Body of pancreas (tissue), 4 donors: ENCODE results near the gene RPS25. TPM values are rescaled to one million over a fixed set of nuclear protein-coding genes. Genes with fewer than 3 reads are reported as not detected.
A peak's percentile ranks its signal among the peaks of the same experiment; 100 is the strongest.
"Not testable (repeated sequence)": the region's sequence is repeated elsewhere in the genome, so short reads cannot be mapped to it uniquely, and the experiment has no call there.

Experiments used
- ATAC-seq: fragments of 150-250 bp; one replicate; pipeline ENCODE4 v1.9.1; 2016
- DNase-seq, 4 donors: peaks; one replicate each; pipeline ENCODE4 v3.0.0-alpha.2; 2019
- H3K27ac ChIP-seq, 4 donors: fragments of 200-600 bp; sonication (generic); 1 replicate in 3 of 4; 2 replicates in 1 of 4; pipeline versions ENCODE4 v1.5.1 to v1.6.1; 2016 to 2019; ENCODE audit warnings: mild to moderate bottlenecking in 1 of 4, mixed read lengths in 1 of 4, moderate library complexity in 1 of 4
- H3K27me3 ChIP-seq, 2 donors: fragments of 200-600 bp; sonication (generic); one replicate each; pipeline ENCODE4 v1.6.0; 2016; ENCODE audit warnings: mild to moderate bottlenecking in 1 of 2
- H3K36me3 ChIP-seq, 2 donors: fragments of 200-600 bp; sonication (generic); replicated peaks in 1 of 2; 2 replicates each; pipeline ENCODE4 v1.5.1; 2016; ENCODE audit warnings: low read depth in 2 of 2; ENCODE audit not compliant: insufficient read depth in 1 of 2
- H3K4me1 ChIP-seq: fragments of 200-600 bp; sonication (generic); one replicate; pipeline ENCODE4 v1.6.0; 2016
- H3K4me3 ChIP-seq, 2 donors: fragments of 200-600 bp; sonication (generic); 1 replicate in 1 of 2; 2 replicates in 1 of 2; pipeline ENCODE4 v1.5.1; 2016 to 2019
- H3K9me3 ChIP-seq, 3 donors: fragments of 200-600 bp; sonication (generic); 1 replicate in 2 of 3; 2 replicates in 1 of 3; pipeline ENCODE4 v1.5.1; 2016
- CTCF ChIP-seq, 7 experiments: fragments of 450-650 bp in 4 of 7; fragments of 200-600 bp in 3 of 7; sonication (generic) in 3 of 7; IDR thresholded peaks; one replicate each; pipeline ENCODE4 v1.5.1; 2016 to 2019; ENCODE audit warnings: antibody characterized with exemption in 7 of 7
- POLR2A ChIP-seq, 3 donors: fragments of 450-650 bp; IDR thresholded peaks; one replicate each; pipeline ENCODE4 v1.6.1; 2016; ENCODE audit warnings: antibody characterized with exemption in 3 of 3, mild to moderate bottlenecking in 2 of 3
- WGBS, 2 donors: methylation state at CpG; one replicate each; pipeline ENCODE4 v1.1.5; 2017; 5-methylcytosine and 5-hydroxymethylcytosine counted together
- intact Hi-C: fragments of 100-400 bp; cut with DNase I; formaldehyde crosslinking; loops from one replicate; pipeline ENCODE4 v1.15.1; 2023
- total RNA-seq, 2 donors: library from RNA; depleted of rRNA; stranded (reverse); fragments of >200 nt; gene quantifications; one replicate each; pipeline ENCODE4 v1.1.0, GENCODE V29; 2016

Gene RPS25
- total RNA-seq, 2 donors from 2014 or later, result 824 to 1,261 TPM

DNA sequence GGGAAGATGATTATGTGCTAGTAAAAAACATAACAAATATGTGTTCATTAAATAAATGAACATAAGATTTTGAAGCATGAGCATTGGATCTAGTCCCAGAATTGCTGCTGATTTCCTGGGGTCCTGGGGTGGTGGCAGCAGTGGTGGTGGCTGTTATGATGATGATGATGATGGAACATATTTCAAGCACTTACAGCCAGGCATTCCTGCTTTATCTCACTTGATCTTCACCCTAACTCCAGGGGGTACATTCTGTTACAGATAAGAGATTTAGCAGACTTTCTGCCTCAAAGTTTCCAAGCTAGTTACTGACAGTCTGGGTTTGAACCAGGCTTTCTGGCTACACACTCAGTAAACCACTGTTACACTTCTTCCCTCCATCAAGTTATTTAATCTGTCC lies 5.6 kb upstream of the RPS25 start:
- peak in 1 of 3 donors; percentile 31 for TF ChIP-seq POLR2A (IDR thresholded peaks at IDR 0.05)
- TF ChIP-seq CTCF (IDR thresholded peaks at IDR 0.05), result no peak
- ATAC-seq, result peak; percentile 25
- peak overlapping the region in 3 of 4 donors; percentile 52 to 95 (median 88) for H3K27ac ChIP-seq
- H3K9me3 ChIP-seq, result no peaks in the 10 kb centered on the region
- H3K36me3 ChIP-seq, result peaks cover 0 to 2% of the 10 kb centered on the region in 2 donors
- no peaks in the 10 kb centered on the region for H3K27me3 ChIP-seq
- no peak for DNase-seq
- no peak overlapping the region for H3K4me3 ChIP-seq
- peaks cover 90% of the 10 kb centered on the region for H3K4me1 ChIP-seq
- intact Hi-C loops, result no loop called here

- TF ChIP-seq CTCF (IDR thresholded peaks at IDR 0.05), result no peak
- TF ChIP-seq POLR2A (IDR thresholded peaks at IDR 0.05), result no peak
- peaks cover 0 to 2% of the 10 kb centered on the region in 2 donors for H3K36me3 ChIP-seq
- ATAC-seq (no peak), DNase-seq (no peak)
- H3K4me1 ChIP-seq, result peaks cover 78% of the 10 kb centered on the region
- peak overlapping the region; percentile 36 to 91 (median 74) for H3K27ac ChIP-seq
- H3K9me3 ChIP-seq, result no peaks in the 10 kb centered on the region
- intact Hi-C loops, result no loop called here
- WGBS, 2 donors, result 67 to 70% methylated on average over 5 of the region's 5 CpGs
- no peak overlapping the region for H3K4me3 ChIP-seq
- no peaks in the 10 kb centered on the region for H3K27me3 ChIP-seq
These were observed 3.5 kb upstream of the RPS25 start for GRCh38 chr11:119021631-119022030.

GRCh38 chr11:119019996-119020395 lies 1.9 kb upstream of the RPS25 start:
- H3K36me3 ChIP-seq, result peaks cover 0 to 3% of the 10 kb centered on the region in 2 donors
- ATAC-seq (no peak), DNase-seq (no peak)
- H3K4me3 ChIP-seq, result no peak overlapping the region
- intact Hi-C loops, result no loop called here
- TF ChIP-seq POLR2A (IDR thresholded peaks at IDR 0.05), result no peak
- no peak for TF ChIP-seq CTCF (IDR thresholded peaks at IDR 0.05)
- peaks cover 76% of the 10 kb centered on the region for H3K4me1 ChIP-seq
- H3K27ac ChIP-seq, result peak overlapping the region in 3 of 4 donors; percentile 83 to 96 (median 91)
- H3K27me3 ChIP-seq, result no peaks in the 10 kb centered on the region
- 12 to 17% methylated on average over 2 of the region's 2 CpGs for WGBS, 2 donors
- H3K9me3 ChIP-seq, result no peaks in the 10 kb centered on the region

GRCh38 chr11:119017377-119017776 lies 766 bp downstream of the RPS25 start:
- DNase-seq, H3K9me3 ChIP-seq, H3K36me3 ChIP-seq, ATAC-seq, H3K27me3 ChIP-seq, intact Hi-C loops: not testable (repeated sequence)
- H3K27ac ChIP-seq, result peak overlapping the region in 3 of 4 donors; percentile 83 to 96 (median 91)
- H3K4me1 ChIP-seq, result peaks cover 53% of the 10 kb centered on the region
- 0 to 1% methylated on average over 10 of the region's 10 CpGs for WGBS, 2 donors
- H3K4me3 ChIP-seq, result peak overlapping the region; percentile 88 to 90

GRCh38 chr11:119016216-119017009 lies 1.7 kb downstream of the RPS25 start:
- Histone ChIP-seq H3K4me1 (peaks cover 44% of the 10 kb centered on the region), H3K36me3 (peaks cover 0 to 3% of the 10 kb centered on the region in 2 donors), H3K9me3 (no peaks in the 10 kb centered on the region), H3K27ac (peak overlapping the region in 1 of 4 donors; percentile 91), H3K4me3 (no peak overlapping the region), H3K27me3 (no peaks in the 10 kb centered on the region)
- DNase-seq (no peak), ATAC-seq (no peak)
- TF ChIP-seq POLR2A (IDR thresholded peaks at IDR 0.05) (no peak), CTCF (IDR thresholded peaks at IDR 0.05) (no peak)
- WGBS, 2 donors, result 57 to 61% methylated on average over 14 of the region's 14 CpGs
- intact Hi-C loops, result no loop called here
